ENCODE results near the gene INTS11.

GRCh38 chr1:1318131-1318652 lies 6.3 kb downstream of the INTS11 start:
- no peak for TF ChIP-seq EZH2 (IDR thresholded peaks at IDR 0.05; ENCODE audit: low read depth, unreplicated experiment)
- TF ChIP-seq CTCF (conservative IDR thresholded peaks at IDR 0.05; ENCODE audit: low read depth in 2 of 2): no peak
- TF ChIP-seq ETS1 (IDR thresholded peaks at IDR 0.05): no peak
- TF ChIP-seq NANOG (IDR thresholded peaks at IDR 0.05; ENCODE audit: borderline replicate concordance): no peak

Data from GM23338 (cell line).